ENCODE data around the gene COL27A1. TPM values are rescaled to one million over a fixed set of nuclear protein-coding genes. Genes with fewer than 3 reads are reported as not detected.

The COL27A1 gene
- total and polyA plus RNA-seq, 2 donors (not counting 1 experiment from before 2014, with no cell fraction given), result 0.16 to 0.27 TPM

DNA sequence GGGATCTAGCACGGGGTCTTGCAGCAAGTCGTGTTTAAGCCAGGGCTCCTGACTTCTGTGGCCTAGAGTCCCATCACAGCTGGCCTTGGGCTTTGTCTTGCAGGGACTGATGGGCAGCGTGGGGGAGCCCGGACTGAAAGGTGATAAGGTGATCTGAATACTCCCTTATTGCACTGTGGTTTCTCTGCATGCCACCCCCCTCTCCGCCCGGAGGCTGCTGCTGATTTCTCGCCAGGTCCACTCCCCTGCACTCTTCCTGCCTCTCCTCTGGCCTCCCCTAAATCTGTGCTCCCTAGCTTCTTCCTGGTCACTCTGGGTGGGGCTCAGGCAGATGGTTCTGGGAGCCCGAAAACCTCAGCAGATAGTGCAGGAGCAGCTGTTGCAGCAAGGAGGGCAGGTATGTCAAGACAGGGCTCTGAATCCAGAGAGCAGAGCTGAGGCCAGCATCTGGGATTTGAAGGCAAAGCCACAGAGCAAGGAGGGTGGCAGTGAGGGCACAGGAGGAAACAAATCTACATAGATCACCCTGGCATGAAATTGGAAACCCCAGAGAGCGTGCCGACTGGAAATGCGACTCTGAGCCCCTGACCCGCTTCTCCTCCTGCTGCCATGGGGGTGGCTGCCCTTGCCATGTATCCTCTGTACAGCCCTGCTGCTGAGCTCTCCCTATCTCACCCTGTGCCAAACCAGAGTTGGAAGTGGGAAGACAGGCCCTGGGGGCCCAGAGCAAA, 76.5 kb downstream of the COL27A1 start:
- CTCF ChIA-PET, result interaction anchor here (1.1 kb wide), 1 partner anchor 124 kb away, joined by 3 read pairs; no protein-coding TSS in a partner anchor

More for the DNA sequence above, 76.5 kb downstream of the COL27A1 start:
- 80% methylated on average over 11 of the region's 12 CpGs for whole genome bisulfite sequencing (ENCODE audit: insufficient coverage)
- H2AFZ ChIP-seq (ENCODE audit: insufficient read depth, low read depth, low read length, poor library complexity, severe bottlenecking), result no peak overlapping the region
- H3K36me3 ChIP-seq (replicated peaks in 1 of 2; ENCODE audit: control extremely low read depth in 1 of 2, control insufficient read depth in 1 of 2, extremely low read depth in 1 of 2, insufficient read depth in 2 of 2, low read length in 1 of 2), result no peaks in the 10 kb centered on the region
- no peak overlapping the region for H3K27ac Mint-ChIP-seq
- ATAC-seq (ENCODE audit: low read depth) (no peak), DNase-seq (no peak)
- H3K4me1 Mint-ChIP-seq, result no peaks in the 10 kb centered on the region
- intact Hi-C loops (cut with micrococcal nuclease), result no loop called here
- H3K4me3 ChIP-seq (ENCODE audit: control extremely low read depth in 1 of 5, extremely low read depth in 1 of 5, insufficient read depth in 1 of 5, low read depth in 2 of 5, low read length in 4 of 5), result no peak overlapping the region
- no peak overlapping the region for H3K27ac ChIP-seq (ENCODE audit: low read length in 2 of 2)
- no peak overlapping the region for H3K9ac ChIP-seq (ENCODE audit: low read length)
- H3K4me1 ChIP-seq (ENCODE audit: control insufficient read depth in 2 of 2, insufficient read depth in 2 of 2, low read length in 2 of 2), result no peaks in the 10 kb centered on the region
- H3K4me3 Mint-ChIP-seq, result no peak overlapping the region
- H4K20me1 ChIP-seq (ENCODE audit: control insufficient read depth, insufficient read depth, low read length, poor library complexity, severe bottlenecking), result no peaks in the 10 kb centered on the region
- no peaks in the 10 kb centered on the region for H3K79me2 ChIP-seq (ENCODE audit: control insufficient read depth, insufficient read depth, low read length)
- H3K4me2 ChIP-seq (replicated peaks; ENCODE audit: low read depth, low read length, poor library complexity, severe bottlenecking), result no peak overlapping the region
- H3K27me3 Mint-ChIP-seq, result peaks cover 12% of the 10 kb centered on the region
- H3K27me3 ChIP-seq (replicated peaks in 1 of 4; ENCODE audit: control extremely low read depth in 1 of 4, control insufficient read depth in 3 of 4, insufficient read depth in 4 of 4, low read length in 3 of 4), result peaks cover 0 to 3% (median 0%) of the 10 kb centered on the region in 4 experiments
- no peaks in the 10 kb centered on the region for H3K9me3 ChIP-seq (ENCODE audit: control extremely low read depth in 1 of 3, control insufficient read depth in 2 of 3, insufficient read depth in 1 of 3, low read length in 2 of 3)
- no peaks in the 10 kb centered on the region for H3K9me3 Mint-ChIP-seq (ENCODE audit: insufficient read depth)
- no peak for TF ChIP-seq EZH2 (IDR thresholded peaks at IDR 0.05; ENCODE audit: borderline replicate concordance, insufficient read depth, low read depth, low read length, poor library complexity, severe bottlenecking)
- TF ChIP-seq, protein P1, sequence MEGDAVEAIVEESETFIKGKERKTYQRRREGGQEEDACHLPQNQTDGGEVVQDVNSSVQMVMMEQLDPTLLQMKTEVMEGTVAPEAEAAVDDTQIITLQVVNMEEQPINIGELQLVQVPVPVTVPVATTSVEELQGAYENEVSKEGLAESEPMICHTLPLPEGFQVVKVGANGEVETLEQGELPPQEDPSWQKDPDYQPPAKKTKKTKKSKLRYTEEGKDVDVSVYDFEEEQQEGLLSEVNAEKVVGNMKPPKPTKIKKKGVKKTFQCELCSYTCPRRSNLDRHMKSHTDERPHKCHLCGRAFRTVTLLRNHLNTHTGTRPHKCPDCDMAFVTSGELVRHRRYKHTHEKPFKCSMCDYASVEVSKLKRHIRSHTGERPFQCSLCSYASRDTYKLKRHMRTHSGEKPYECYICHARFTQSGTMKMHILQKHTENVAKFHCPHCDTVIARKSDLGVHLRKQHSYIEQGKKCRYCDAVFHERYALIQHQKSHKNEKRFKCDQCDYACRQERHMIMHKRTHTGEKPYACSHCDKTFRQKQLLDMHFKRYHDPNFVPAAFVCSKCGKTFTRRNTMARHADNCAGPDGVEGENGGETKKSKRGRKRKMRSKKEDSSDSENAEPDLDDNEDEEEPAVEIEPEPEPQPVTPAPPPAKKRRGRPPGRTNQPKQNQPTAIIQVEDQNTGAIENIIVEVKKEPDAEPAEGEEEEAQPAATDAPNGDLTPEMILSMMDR (IDR thresholded peaks at IDR 0.05), result no peak
- POLR2A ChIA-PET, result no interaction called here
